HepG2 (cell line): ENCODE results near the gene MFAP5. TPM values are rescaled to one million over a fixed set of nuclear protein-coding genes. Genes with fewer than 3 reads are reported as not detected.
A peak's percentile ranks its signal among the peaks of the same experiment; 100 is the strongest.

ENCODE experiments used
- ATAC-seq: fragments of 200-7000 bp; cut with Tn5 transposase; 3 replicates; pipeline ENCODE4 v1.9.1; 2020; ENCODE audit warnings: mild to moderate bottlenecking, moderate library complexity
- Bru-seq: library from RNA; stranded (reverse); fragments of 400-500 nt; gene quantifications from one replicate; lab custom pipeline; 2021; lab: Mats Ljungman, UMichigan
- BruChase-seq, 2 experiments: library from RNA; stranded (reverse); fragments of 400-500 nt; gene quantifications; one replicate each; lab custom pipeline; 2021; lab: Mats Ljungman, UMichigan
- BruUV-seq: library from RNA; stranded (reverse); fragments of 400-500 nt; replicated peaks from 2 replicates; lab custom pipeline; 2021; lab: Mats Ljungman, UMichigan
- CTCF ChIA-PET: fragments of 300-600 bp; formaldehyde crosslinking; extraction: SDS; loops from one replicate; lab custom pipeline; 2021; ENCODE audit warnings: low total read pairs, inconsistent platforms, low intra/inter-chr PET ratio; lab: Yijun Ruan, JAX
- POLR2A ChIA-PET: fragments of 350-600 bp; sonication (Branson Sonifier 250); formaldehyde crosslinking; loops from one replicate; lab custom pipeline; 2020; ENCODE audit warnings: antibody characterized with exemption, inconsistent platforms; lab: Yijun Ruan, JAX
- DNase-seq: peaks from one replicate; pipeline ENCODE4 v3.0.0-alpha.2; 2015; ENCODE audit warnings: low spot score
- FAIRE-seq: peaks from 3 replicates; lab custom pipeline; 2011; peaks lifted over from hg19 to GRCh38; lab: Jason Lieb, UNC
- H2AFZ ChIP-seq: one replicate; pipeline ENCODE4 v1.6.1; 2011; ENCODE audit warnings: low read length, inconsistent platforms
- H3K27ac ChIP-seq: fragments of 300-600 bp; 3 replicates; pipeline ENCODE4 v1.8.0; 2011; ENCODE audit warnings: mixed run types, mild to moderate bottlenecking, mixed read lengths, low read length, inconsistent platforms; ENCODE audit not compliant: insufficient read depth; ENCODE audit errors: extremely low read length
- H3K27me3 ChIP-seq, 2 experiments: fragments of 200-600 bp in 1 of 2; 2 replicates in 1 of 2; 3 replicates in 1 of 2; pipeline versions ENCODE4 v1.6.0 to v1.8.0; 2011; ENCODE audit warnings: low read length in 2 of 2, mild to moderate bottlenecking in 2 of 2, moderate library complexity in 2 of 2, inconsistent platforms in 1 of 2; ENCODE audit not compliant: insufficient read depth in 2 of 2, control insufficient read depth in 1 of 2
- H3K36me3 ChIP-seq, 2 experiments: fragments of 200-600 bp in 1 of 2; replicated peaks in 1 of 2; 2 replicates in 1 of 2; 3 replicates in 1 of 2; pipeline versions ENCODE4 v1.5.1 to v1.8.0; 2011; ENCODE audit warnings: low read length in 2 of 2, inconsistent platforms in 1 of 2; ENCODE audit not compliant: insufficient read depth in 2 of 2, control insufficient read depth in 1 of 2
- H3K4me1 ChIP-seq: 2 replicates; pipeline ENCODE4 v1.5.1; 2012; ENCODE audit warnings: low read length, inconsistent platforms; ENCODE audit not compliant: insufficient read depth
- H3K4me2 ChIP-seq: 2 replicates; pipeline ENCODE4 v1.6.0; 2011; ENCODE audit warnings: low read depth, low read length, inconsistent platforms
- H3K4me3 ChIP-seq, 3 experiments: fragments of 200-600 bp in 1 of 3; sonication (generic), shearing (Covaris generic) in 1 of 3; replicated peaks in 1 of 3; 2 replicates each; pipeline ENCODE4 v1.5.1; 2011 to 2016; ENCODE audit warnings: low read length in 3 of 3, inconsistent platforms in 2 of 3, low read depth in 2 of 3, mild to moderate bottlenecking in 2 of 3, control low read depth in 1 of 3, mixed read lengths in 1 of 3; ENCODE audit not compliant: insufficient read depth in 1 of 3
- H3K79me2 ChIP-seq: one replicate; pipeline ENCODE4 v1.6.1; 2011; ENCODE audit warnings: low read length, inconsistent platforms; ENCODE audit not compliant: insufficient read depth
- H3K9ac ChIP-seq: 2 replicates; pipeline ENCODE4 v1.6.0; 2011; ENCODE audit warnings: mild to moderate bottlenecking, low read depth, low read length, inconsistent platforms; ENCODE audit not compliant: insufficient read depth
- H3K9me3 ChIP-seq: 2 replicates; pipeline ENCODE4 v1.5.1; 2012; ENCODE audit warnings: mild to moderate bottlenecking, low read length
- H4K20me1 ChIP-seq: 2 replicates; pipeline ENCODE4 v1.6.0; 2011; ENCODE audit warnings: inconsistent platforms, mild to moderate bottlenecking, low read length, moderate library complexity; ENCODE audit not compliant: insufficient read depth
- MAFF ChIP-seq: IDR thresholded peaks from 2 replicates; pipeline ENCODE4 v1.6.1; 2011; ENCODE audit warnings: low read depth, low read length, improper control_type of control experiment
- MAFK ChIP-seq, 2 experiments: IDR thresholded peaks in 1 of 2; conservative IDR thresholded peaks in 1 of 2; 2 replicates each; pipeline ENCODE4 v1.6.1; 2011; ENCODE audit warnings: improper control_type of control experiment in 2 of 2, low read length in 2 of 2
- RBAK ChIP-seq: sonication (generic); formaldehyde crosslinking; IDR thresholded peaks from 2 replicates; pipeline ENCODE4 v1.5.1; 2020; ENCODE audit warnings: mild to moderate bottlenecking, missing genetic modification reagents
- ZNF138 ChIP-seq: sonication (generic); formaldehyde crosslinking; IDR thresholded peaks from 2 replicates; pipeline ENCODE4 v1.5.0; 2020; ENCODE audit warnings: mild to moderate bottlenecking, low read depth, missing genetic modification reagents
- WGBS: methylation state at CpG from one replicate; pipeline ENCODE4 v1.1.6; 2017; ENCODE audit warnings: low lambda C conversion rate; 5-methylcytosine and 5-hydroxymethylcytosine counted together
- in situ Hi-C: cut with HindIII; loops from 2 replicates; pipeline ENCODE4 v1.10.0; 2017; ENCODE audit warnings: low pct_unique_long_range_greater_than_20kb; ENCODE audit not compliant: extremely low pct_ligation_motif_present
- intact Hi-C: fragments of 100-400 bp; cut with micrococcal nuclease; formaldehyde crosslinking; loops from one replicate; pipeline ENCODE4 v1.10.0; 2022; ENCODE audit not compliant: unreplicated experiment
- long read RNA-seq, 2 experiments: library from RNA in 1 of 2; library from polyadenylated mRNA in 1 of 2; stranded (forward) in 1 of 2; unstranded in 1 of 2; transcript quantifications; one replicate each; pipeline ENCODE4 v2.0.0, GENCODE V29; 2019 to 2022
- polyA minus RNA-seq, 3 experiments: library from RNA; depleted of rRNA, polyadenylated mRNA; stranded (reverse); fragments of >200 nt; gene quantifications; 2 replicates each; pipeline ENCODE4 v1.2.3, GENCODE V29; 2011; ENCODE audit warnings: low replicate concordance in 1 of 3
- polyA plus RNA-seq, 8 experiments: library from polyadenylated mRNA; depleted of rRNA in 3 of 8; stranded (reverse) in 7 of 8; unstranded in 1 of 8; fragments of >200 nt; fragmentation: Illumina TruSeq in 4 of 8; extraction: Trizol in 4 of 8; gene quantifications; 2 replicates each; pipeline versions ENCODE4 v1.2.1 to v1.2.3, GENCODE V29; 2011 to 2016; ENCODE audit warnings: low read depth in 4 of 8, missing spikeins in 1 of 8, mixed read lengths in 1 of 8; ENCODE audit not compliant: insufficient read depth in 1 of 8
- total RNA-seq, 5 experiments: library from RNA; depleted of rRNA; stranded (reverse); fragments of >200 nt; fragmentation: Illumina TruSeq; extraction: Trizol; gene quantifications; 2 replicates each; pipeline ENCODE4 v1.2.3, GENCODE V29; 2016; ENCODE audit warnings: low read depth in 1 of 5
- TF ChIP-seq, protein P1 (sequence below): sonication (generic); formaldehyde crosslinking; IDR thresholded peaks from 2 replicates; pipeline ENCODE4 v1.4.0; 2020; ENCODE audit warnings: mild to moderate bottlenecking, missing genetic modification reagents

MFAP5 gene
- total RNA-seq (2016; rRNA removed; fragmentation: Illumina TruSeq; extraction: Trizol): not detected in 2 replicates
- total RNA-seq (2016; cell fraction: cytosol; rRNA removed; fragmentation: Illumina TruSeq; extraction: Trizol; ENCODE audit: low read depth): not detected in 2 replicates
- total RNA-seq (2016; cell fraction: insoluble cytoplasmic fraction; rRNA removed; fragmentation: Illumina TruSeq; extraction: Trizol): not detected in 2 replicates
- not detected in 2 replicates for total RNA-seq (2016; cell fraction: membrane; rRNA removed; fragmentation: Illumina TruSeq; extraction: Trizol)
- not detected in 2 replicates for total RNA-seq (2016; cell fraction: nucleus; rRNA removed; fragmentation: Illumina TruSeq; extraction: Trizol)
- 0.07 TPM in 1 of 2 replicates, not detected in the other for polyA plus RNA-seq (2011; rRNA removed)
- 0.15 and 0.23 TPM in 2 replicates for polyA plus RNA-seq (2011; cell fraction: cytosol; rRNA removed)
- polyA plus RNA-seq (2011; cell fraction: nucleus; rRNA removed): not detected in 2 replicates
- not detected in 2 replicates for polyA plus RNA-seq (2012)
- polyA plus RNA-seq (2016; cell fraction: cytosol; fragmentation: Illumina TruSeq; extraction: Trizol; ENCODE audit: low read depth): not detected in 2 replicates
- not detected in 2 replicates for polyA plus RNA-seq (2016; cell fraction: insoluble cytoplasmic fraction; fragmentation: Illumina TruSeq; extraction: Trizol; ENCODE audit: low read depth)
- polyA plus RNA-seq (2016; cell fraction: membrane; fragmentation: Illumina TruSeq; extraction: Trizol; ENCODE audit: low read depth): not detected in 2 replicates
- not detected in 2 replicates for polyA plus RNA-seq (2016; cell fraction: nucleus; fragmentation: Illumina TruSeq; extraction: Trizol; ENCODE audit: insufficient read depth, low read depth)
- 442 TPM in 1 of 2 replicates, not detected in the other for polyA minus RNA-seq (2011; rRNA and poly(A)+ RNA removed; ENCODE audit: low replicate concordance)
- polyA minus RNA-seq (2011; cell fraction: cytosol; rRNA and poly(A)+ RNA removed): 0.62 TPM in 1 of 2 replicates, not detected in the other
- polyA minus RNA-seq (2011; cell fraction: nucleus; rRNA and poly(A)+ RNA removed): 0.52 and 1.2 TPM in 2 replicates
- Bru-seq, nascent RNA: not detected
- not detected for BruChase-seq, experiment 1, labeled RNA remaining after a 6-hour chase
- not detected for BruChase-seq, experiment 2, labeled RNA remaining after a 2-hour chase
- long read RNA-seq, experiment 1: 0 reads
- long read RNA-seq, experiment 2: 0 reads

DNA sequence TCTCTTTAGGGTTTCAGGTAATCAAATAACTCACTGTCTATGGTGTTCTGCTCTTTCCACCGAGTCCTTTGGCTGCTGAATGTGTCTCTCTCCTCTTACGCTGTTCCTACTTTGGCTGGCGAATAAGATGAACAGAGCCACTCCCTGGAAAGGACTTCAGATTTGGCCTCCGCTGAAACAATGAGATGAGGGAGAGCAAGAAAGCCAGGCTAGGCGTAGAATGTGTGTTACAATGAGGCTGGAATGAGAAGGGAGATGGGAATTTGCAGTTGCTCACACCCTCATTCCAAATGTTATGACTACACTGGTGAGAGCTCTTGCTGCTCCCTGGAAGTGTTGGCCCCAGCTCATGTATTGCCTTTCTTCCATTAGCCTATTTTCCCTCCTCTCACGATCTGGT is at the start of gene MFAP5:
TSS of gene MFAP5 (minus strand) at position 234 of the 400 bp plus-strand sequence. CDS start 722 bp downstream, outside the sequence.
- no peak for FAIRE-seq
- DNase-seq: no peak
- intact Hi-C loops (no loop called here), in situ Hi-C loops (no loop called here)
- ChIA-PET POLR2A (no interaction called here), CTCF (no interaction called here)
- WGBS: 10% methylated on average over 6 of the region's 6 CpGs
- Histone ChIP-seq H4K20me1 (no peaks in the 10 kb centered on the region), H3K27me3 (peaks cover 0 to 10% of the 10 kb centered on the region in 2 experiments; a peak in 3 of 5 replicates), H3K36me3 (no peaks in the 10 kb centered on the region), H3K4me1 (no peaks in the 10 kb centered on the region), H3K27ac (no peak within 1 kb of the TSS), H3K9ac (no peak within 1 kb of the TSS), H3K9me3 (no peaks in the 10 kb centered on the region), H2AFZ (no peak within 1 kb of the TSS), H3K79me2 (no peaks in the 10 kb centered on the region), H3K4me2 (no peak within 1 kb of the TSS), H3K4me3 (no peak within 1 kb of the TSS)
- BruUV-seq: no TSS peak
- ATAC-seq: no peak
- TF ChIP-seq RBAK (CRISPR knock-in tag): no peak

DNA sequence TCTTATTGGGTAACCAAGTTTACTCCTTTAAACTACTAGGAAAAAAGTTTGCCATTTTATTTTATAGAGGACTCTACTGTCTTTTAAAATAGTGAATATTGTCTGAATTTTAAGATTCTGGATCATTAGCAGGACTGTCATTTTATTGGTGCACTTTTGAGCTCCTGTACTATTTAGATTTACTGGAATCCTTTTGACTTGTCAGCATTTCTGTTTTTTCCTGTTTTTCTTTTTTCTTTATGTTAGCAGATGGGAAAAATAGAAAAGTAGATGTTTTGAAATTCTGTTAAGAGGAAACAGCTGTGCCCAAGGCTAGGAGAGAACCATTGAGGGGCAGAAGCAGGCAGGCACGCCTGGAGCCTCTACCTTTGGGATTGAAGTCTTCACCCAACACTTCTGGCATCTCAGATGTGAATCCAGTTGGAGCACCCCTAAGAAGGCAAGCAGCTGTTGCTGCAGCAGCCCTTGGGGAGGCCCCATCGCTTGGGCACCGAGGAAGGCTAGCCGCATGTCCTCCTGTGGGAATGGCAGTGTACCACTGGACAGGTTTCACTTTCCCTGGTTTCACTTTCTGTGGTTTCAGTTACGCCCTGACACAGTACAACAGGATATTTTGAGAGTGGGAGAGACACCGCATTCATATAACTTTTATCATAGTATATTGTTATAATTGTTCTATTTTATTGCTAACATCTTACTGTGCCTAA is 46.7 kb upstream of the MFAP5 start:
- ChIA-PET POLR2A (no interaction called here), CTCF (no interaction called here)
- intact Hi-C loops: no loop called here
- no peaks in the 10 kb centered on the region for H3K9me3 ChIP-seq
- H3K4me3 ChIP-seq: no peak overlapping the region
- FAIRE-seq (no peak), DNase-seq (no peak), ATAC-seq (no peak)
- H3K79me2 ChIP-seq: no peaks in the 10 kb centered on the region
- H3K4me2 ChIP-seq: no peak overlapping the region
- BruUV-seq: no TSS peak
- in situ Hi-C loops: no loop called here
- no peak overlapping the region for H3K27ac ChIP-seq
- H3K27me3 ChIP-seq: no peaks in the 10 kb centered on the region; a peak in 1 of 5 replicates
- H2AFZ ChIP-seq: no peak overlapping the region
- 65% methylated on average over 5 of the region's 6 CpGs for WGBS
- no peak for TF ChIP-seq ZNF138 (CRISPR knock-in tag)
- peak; percentile 58; the same call in 1 of the 2 replicates for TF ChIP-seq MAFF
- TF ChIP-seq MAFK (conservative IDR thresholded peaks at IDR 0.05 in 1 of 2, IDR thresholded peaks at IDR 0.05 in 1 of 2; ENCODE audit: low read length in 2 of 2): peak; percentile 17 to 55; a peak in 2 of 4 replicates
- TF ChIP-seq, protein P1, sequence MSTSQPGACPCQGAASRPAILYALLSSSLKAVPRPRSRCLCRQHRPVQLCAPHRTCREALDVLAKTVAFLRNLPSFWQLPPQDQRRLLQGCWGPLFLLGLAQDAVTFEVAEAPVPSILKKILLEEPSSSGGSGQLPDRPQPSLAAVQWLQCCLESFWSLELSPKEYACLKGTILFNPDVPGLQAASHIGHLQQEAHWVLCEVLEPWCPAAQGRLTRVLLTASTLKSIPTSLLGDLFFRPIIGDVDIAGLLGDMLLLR (CRISPR knock-in tag): no peak
- H3K4me1 ChIP-seq: no peaks in the 10 kb centered on the region
- H3K36me3 ChIP-seq: no peaks in the 10 kb centered on the region
- no peak overlapping the region for H3K9ac ChIP-seq
- no peaks in the 10 kb centered on the region for H4K20me1 ChIP-seq
